Measurements from ENCODE around the gene ABHD17B. TPM values are rescaled to one million over a fixed set of nuclear protein-coding genes. Genes with fewer than 3 reads are reported as not detected.

Gene ABHD17B
- total and polyA plus RNA-seq, 4 donors: 5.2 to 17.7 (median 10.1) TPM

GRCh38 chr9:71819115-71819739 lies 91.8 kb downstream of the ABHD17B start:
- Histone ChIP-seq H3K4me3 (ENCODE audit: low read depth in 1 of 3, low read length in 3 of 3) (no peak overlapping the region), H3K27me3 (ENCODE audit: control insufficient read depth in 4 of 4, insufficient read depth in 4 of 4, low read length in 3 of 4) (no peaks in the 10 kb centered on the region), H3K36me3 (ENCODE audit: control insufficient read depth in 4 of 4, insufficient read depth in 3 of 4, low read depth in 1 of 4, low read length in 3 of 4) (no peaks in the 10 kb centered on the region), H3K9ac (ENCODE audit: low read depth in 1 of 2, low read length in 2 of 2) (no peak overlapping the region), H3K4me1 (ENCODE audit: control insufficient read depth in 4 of 4, insufficient read depth in 4 of 4, low read length in 3 of 4) (peaks cover 0 to 4% (median 0%) of the 10 kb centered on the region in 4 donors), H3K27ac (ENCODE audit: low read depth in 1 of 2, low read length in 2 of 2) (no peak overlapping the region), H3K9me3 (ENCODE audit: control insufficient read depth in 4 of 4, low read length in 3 of 4) (no peaks in the 10 kb centered on the region)
- DNase-seq (ENCODE audit: low spot score): peak; percentile 46
- 84% methylated on average over 8 of the region's 8 CpGs for WGBS
- peak; percentile 77 to 79 for TF ChIP-seq RAD21 (IDR thresholded peaks at IDR 0.05)
- peak; percentile 71 for TF ChIP-seq CTCF (IDR thresholded peaks at IDR 0.05; ENCODE audit: low read depth, low read length, missing input control)
- TF ChIP-seq HNF4A (conservative IDR thresholded peaks at IDR 0.05): no peak

- Histone ChIP-seq H3K36me3 (ENCODE audit: control insufficient read depth in 4 of 4, insufficient read depth in 3 of 4, low read depth in 1 of 4, low read length in 3 of 4) (no peaks in the 10 kb centered on the region), H3K27ac (ENCODE audit: low read depth in 1 of 2, low read length in 2 of 2) (no peak overlapping the region), H3K27me3 (ENCODE audit: control insufficient read depth in 4 of 4, insufficient read depth in 4 of 4, low read length in 3 of 4) (no peaks in the 10 kb centered on the region), H3K4me3 (ENCODE audit: low read depth in 1 of 3, low read length in 3 of 3) (no peak overlapping the region), H3K4me1 (ENCODE audit: control insufficient read depth in 4 of 4, insufficient read depth in 4 of 4, low read length in 3 of 4) (peaks cover 0 to 4% (median 0%) of the 10 kb centered on the region in 4 donors), H3K9me3 (ENCODE audit: control insufficient read depth in 4 of 4, low read length in 3 of 4) (no peaks in the 10 kb centered on the region), H3K9ac (ENCODE audit: low read depth in 1 of 2, low read length in 2 of 2) (no peak overlapping the region)
- no peak for DNase-seq (ENCODE audit: low spot score)
- 58% methylated on average over 9 of the region's 9 CpGs for WGBS
- TF ChIP-seq CTCF (IDR thresholded peaks at IDR 0.05; ENCODE audit: low read depth, low read length, missing input control): no peak
- no peak for TF ChIP-seq RXRA (IDR thresholded peaks at IDR 0.05)
- TF ChIP-seq RAD21 (IDR thresholded peaks at IDR 0.05): no peak
- TF ChIP-seq EGR1 (IDR thresholded peaks at IDR 0.05; ENCODE audit: low read depth in 2 of 2): no peak
- no peak for TF ChIP-seq TAF1 (conservative IDR thresholded peaks at IDR 0.05)
- no peak for TF ChIP-seq ATF3 (IDR thresholded peaks at IDR 0.05)
- TF ChIP-seq GABPA (IDR thresholded peaks at IDR 0.05 in 1 of 2, conservative IDR thresholded peaks at IDR 0.05 in 1 of 2): no peak
- no peak for TF ChIP-seq HNF4A (conservative IDR thresholded peaks at IDR 0.05)
- no peak for TF ChIP-seq HNF4G (IDR thresholded peaks at IDR 0.05)
Observed at GRCh38 chr9:71816916-71817451, 94.0 kb downstream of the ABHD17B start.

Small RNAs within 50 kb of the gene (small RNA-seq; reads per million reads assigned to genes)
- not detected for gene RF00019

Other genes starting within 250 kb of the ABHD17B start
- gene CEMIP2, start 142.7 kb downstream of the ABHD17B start, total RNA-seq: 100 to 1,000 TPM in 1 of 2 donors, 10 to 100 TPM in 1; 57.2 to 123 TPM
- 10 to 100 TPM; 18.8 to 20.0 TPM for gene CEMIP2, start 142.7 kb downstream of the ABHD17B start, polyA plus RNA-seq
- gene C9orf85, start 446 bp upstream of the ABHD17B start, total RNA-seq: 1 to 10 TPM; 3.9 to 6.6 TPM
- 1 to 10 TPM; 3.6 to 3.8 TPM for gene C9orf85, start 446 bp upstream of the ABHD17B start, polyA plus RNA-seq
- gene C9orf57, start 149.4 kb upstream of the ABHD17B start, total RNA-seq: not detected
- not detected for gene C9orf57, start 149.4 kb upstream of the ABHD17B start, polyA plus RNA-seq
- gene GDA, start 238.2 kb upstream of the ABHD17B start, total RNA-seq: 10 to 100 TPM in 1 of 2 donors, under 1 TPM in 1; 0.37 to 24.1 TPM
- gene GDA, start 238.2 kb upstream of the ABHD17B start, polyA plus RNA-seq: 10 to 100 TPM; 15.0 to 24.4 TPM